GM18909 (cell line): ENCODE measurements around the gene BTBD8.

ENCODE experiments used
- ATAC-seq: cut with Tn5 transposase; IDR thresholded peaks from one replicate; pipeline ENCODE4 v1.9.1; 2021; ENCODE audit warnings: mild to moderate bottlenecking; ENCODE audit not compliant: unreplicated experiment, poor library complexity

BTBD8 gene

DNA sequence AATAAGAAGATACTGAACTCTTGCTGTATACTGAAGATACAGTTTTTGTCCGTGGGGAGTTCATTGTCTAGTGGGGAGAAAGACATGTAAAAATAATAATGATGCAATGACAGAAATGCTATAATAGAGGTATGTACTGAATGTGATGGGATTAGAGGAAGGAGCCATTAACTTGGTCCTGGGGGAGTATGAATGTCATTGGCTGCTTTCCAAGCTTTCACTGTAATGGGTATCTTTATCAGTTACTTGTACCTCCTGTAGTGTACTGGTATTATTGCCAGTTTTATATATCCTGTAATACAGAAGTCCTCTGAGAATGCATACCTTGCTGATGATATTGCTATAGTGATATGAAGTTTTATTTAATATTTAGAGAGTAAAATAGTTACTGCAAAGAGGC is 7.4 kb downstream of the BTBD8 start:
- no peak for ATAC-seq

GRCh38 chr1:92091625-92092024 is 11.5 kb downstream of the BTBD8 start:
- ATAC-seq, result no peak

DNA sequence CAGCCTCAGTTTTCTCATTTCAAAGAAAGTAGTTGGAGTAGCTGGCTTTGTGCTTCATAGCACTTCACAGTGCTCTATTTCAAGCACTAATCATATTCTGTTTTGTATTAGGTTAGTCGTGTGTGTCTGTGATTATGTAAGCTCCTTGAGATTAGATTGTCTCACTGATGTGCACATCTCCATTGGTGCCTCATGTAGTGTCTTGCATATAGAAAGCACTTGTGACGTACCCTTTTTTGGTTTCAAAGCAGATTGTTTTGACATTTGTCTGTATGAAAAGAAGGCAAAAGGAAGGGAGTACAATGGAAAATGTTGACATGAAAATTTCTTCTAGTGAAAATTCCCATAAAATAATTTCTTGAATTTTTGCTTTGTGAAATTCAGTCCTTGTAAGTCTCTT is 13.9 kb downstream of the BTBD8 start:
- ATAC-seq, result no peak

DNA sequence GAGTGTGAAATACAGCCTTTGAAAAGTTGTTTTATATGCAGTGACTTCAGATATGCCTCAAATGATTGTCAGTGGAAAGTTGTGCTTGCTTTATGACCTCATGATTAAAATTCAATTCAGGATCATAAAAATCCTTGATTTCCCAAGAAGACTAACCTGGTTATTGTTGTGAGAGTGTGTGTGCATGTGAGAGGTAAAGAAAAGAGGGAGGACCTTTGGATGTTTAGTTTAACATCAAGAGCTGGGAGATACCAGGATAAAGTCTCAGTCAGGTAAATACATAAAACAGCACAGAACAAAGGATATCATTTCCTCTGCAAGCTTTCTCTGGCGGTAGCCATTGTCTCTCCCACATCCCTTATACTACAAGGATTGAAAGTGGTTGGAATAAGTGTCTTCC is 14.4 kb downstream of the BTBD8 start:
- ATAC-seq, result no peak

- no peak for ATAC-seq
Observed at GRCh38 chr1:92095874-92096273, 15.7 kb downstream of the BTBD8 start.

GRCh38 chr1:92096317-92096716 is 16.2 kb downstream of the BTBD8 start:
- no peak for ATAC-seq

GRCh38 chr1:92105546-92106081 is 25.5 kb downstream of the BTBD8 start:
- no peak for ATAC-seq

DNA sequence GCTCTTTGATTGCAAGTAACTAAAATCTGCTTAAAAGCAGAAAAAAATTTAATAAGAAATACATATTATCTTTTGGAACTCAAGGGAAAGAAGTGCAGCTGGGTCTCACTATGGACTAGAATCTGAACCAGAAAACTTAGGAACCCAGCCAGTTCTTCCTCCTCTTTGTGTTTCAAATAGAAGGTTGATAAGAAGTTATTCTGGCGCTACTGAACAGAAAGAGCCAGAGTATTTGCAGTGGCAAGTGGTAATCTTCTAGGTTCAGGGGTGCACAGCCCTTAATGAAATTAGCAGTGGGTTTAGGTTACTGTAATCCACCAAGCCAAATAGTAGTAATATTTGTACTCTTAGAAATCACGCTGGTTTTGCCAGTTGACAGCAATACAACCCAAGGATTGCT is 28.5 kb downstream of the BTBD8 start:
- ATAC-seq, result no peak

GRCh38 chr1:92117526-92117925 is 37.4 kb downstream of the BTBD8 start:
- no peak for ATAC-seq

DNA sequence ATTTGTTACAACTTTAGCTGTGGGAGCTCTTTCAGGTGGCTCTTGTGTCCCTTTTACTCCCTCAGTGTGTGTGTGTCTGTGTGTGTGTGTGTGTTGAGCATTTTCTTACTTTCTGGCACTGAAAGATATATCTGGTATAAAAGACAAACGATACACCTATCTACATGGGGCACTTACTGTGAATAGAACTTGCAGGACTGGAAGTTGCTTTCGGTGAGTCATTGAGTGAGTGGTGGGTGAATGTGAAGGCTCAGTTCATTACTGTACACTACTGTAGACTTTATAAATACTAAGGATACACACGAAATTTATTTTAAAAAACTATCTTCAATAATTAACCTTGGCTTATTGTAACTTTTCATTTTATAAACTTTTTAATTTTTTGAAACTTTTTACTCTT is 38.7 kb downstream of the BTBD8 start:
- ATAC-seq, result no peak

DNA sequence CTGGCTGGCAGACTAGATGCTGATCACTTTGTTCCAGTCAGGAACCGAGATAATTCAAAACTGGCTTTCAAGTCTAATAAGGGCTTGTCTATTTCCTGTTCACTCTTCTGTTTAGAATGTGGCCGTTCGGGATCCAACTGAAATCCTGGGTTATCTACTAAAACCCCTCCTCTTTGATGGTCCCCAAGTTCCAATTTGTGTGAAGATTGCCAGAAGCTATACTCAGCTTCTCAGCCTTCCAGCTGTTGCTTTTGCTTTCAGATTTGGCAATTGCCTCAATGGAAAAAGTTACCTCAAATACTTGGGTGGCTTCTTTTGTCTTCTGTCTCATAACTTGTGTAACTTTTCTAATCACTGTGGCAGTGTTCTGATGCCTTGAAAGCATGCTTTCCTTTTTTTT is 43.7 kb downstream of the BTBD8 start:
- no peak for ATAC-seq

DNA sequence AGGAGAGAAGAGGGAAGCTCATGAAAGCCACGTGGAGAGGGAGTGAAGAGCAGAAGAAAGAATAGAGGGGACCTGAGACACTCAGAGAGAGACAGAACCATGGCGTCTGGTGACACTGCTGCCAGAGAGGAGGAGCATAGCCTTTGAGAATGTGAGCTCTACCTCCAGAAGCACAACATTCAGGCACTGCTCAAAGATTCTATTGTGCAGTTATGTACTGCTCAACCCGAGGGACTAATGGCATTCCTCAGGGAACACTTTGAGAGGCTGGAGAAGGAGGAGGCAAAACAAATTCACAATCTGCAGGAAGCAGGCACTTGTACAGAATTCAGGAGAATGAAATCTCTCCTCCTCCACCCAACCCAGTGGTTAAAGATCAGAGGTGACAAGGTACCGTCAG is 45.1 kb downstream of the BTBD8 start:
- no peak for ATAC-seq

DNA sequence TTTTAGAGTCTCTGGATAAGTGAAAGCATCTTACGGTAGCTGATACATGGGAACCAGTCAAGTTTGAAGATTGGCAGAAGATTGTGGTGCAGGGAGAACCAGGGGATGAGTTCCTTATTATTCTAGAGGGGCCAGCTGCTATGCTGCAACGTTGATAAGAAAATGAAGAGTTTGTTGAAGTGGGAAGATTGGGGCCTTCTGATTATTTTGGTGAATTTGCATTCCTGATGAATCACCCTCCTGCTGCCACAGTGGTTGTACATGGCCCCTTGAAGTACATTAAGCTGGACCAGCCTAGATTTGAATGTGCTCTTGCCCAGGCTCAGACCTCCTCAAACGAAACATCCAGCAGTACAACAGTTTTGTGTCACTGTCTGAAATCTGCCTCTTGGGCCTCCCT is 45.9 kb downstream of the BTBD8 start:
- no peak for ATAC-seq

DNA sequence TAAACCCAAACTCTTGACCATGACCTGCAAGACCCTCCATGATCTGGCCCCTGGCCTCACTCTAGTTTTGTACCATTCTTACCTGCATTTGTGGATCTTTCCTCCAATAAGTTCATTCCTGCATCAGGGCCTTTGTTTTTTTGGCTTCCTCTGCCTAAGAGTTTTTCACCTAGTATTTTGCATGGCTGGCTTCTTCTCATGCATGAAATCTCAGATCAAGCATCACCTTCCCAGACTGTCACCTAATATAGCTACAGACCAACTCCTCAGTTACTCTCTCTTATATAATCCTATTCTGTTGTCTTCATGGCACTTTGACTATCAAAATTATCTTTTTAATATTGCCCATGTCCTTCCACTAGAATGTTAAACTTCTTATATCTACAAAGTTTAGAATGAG is 54.2 kb downstream of the BTBD8 start:
- no peak for ATAC-seq

- no peak for ATAC-seq
Observed at GRCh38 chr1:92136341-92136740, 56.2 kb downstream of the BTBD8 start.

DNA sequence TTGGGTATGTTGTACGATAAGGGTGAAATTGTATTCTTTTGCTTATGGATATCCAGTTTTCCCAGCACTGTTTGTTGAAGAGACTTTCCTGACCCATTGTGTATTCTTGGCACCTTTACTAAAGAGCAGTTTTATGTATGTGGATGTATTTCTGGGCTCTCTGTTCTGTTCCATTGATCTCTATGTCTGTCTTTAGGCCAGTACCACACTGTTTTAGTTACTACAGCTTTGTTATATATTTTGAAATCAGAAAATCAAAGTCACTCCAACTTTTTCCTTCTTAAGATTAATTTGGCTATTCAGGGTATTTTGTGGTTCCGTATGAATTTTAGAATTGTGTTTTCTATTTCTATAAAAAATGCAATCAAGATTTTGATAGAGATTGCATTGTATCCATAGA is 74.8 kb downstream of the BTBD8 start:
- no peak for ATAC-seq

- ATAC-seq, result no peak
Observed at GRCh38 chr1:92159593-92159992, 79.4 kb downstream of the BTBD8 start.

GRCh38 chr1:92165389-92165788 is 85.2 kb downstream of the BTBD8 start:
- no peak for ATAC-seq

DNA sequence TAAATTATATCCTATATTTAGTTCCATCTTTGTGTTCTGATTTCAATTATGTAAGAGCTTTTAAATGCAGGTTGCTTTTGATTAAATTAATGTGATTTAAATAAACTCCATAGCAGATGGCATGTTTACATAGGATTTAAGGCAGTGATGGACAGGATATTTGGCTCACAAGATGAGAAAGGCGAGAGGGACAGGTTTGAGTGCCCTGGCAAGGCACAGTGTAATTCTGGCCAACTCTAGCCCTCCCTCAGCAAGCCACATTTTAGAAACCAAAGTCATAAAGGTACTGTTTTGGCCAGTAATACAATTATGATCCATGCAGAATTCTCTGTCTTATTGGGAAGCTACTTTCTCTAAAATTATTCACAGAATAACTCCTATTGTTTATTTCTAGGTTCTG is 87.0 kb downstream of the BTBD8 start:
- no peak for ATAC-seq

GRCh38 chr1:92168657-92169056 is 88.5 kb downstream of the BTBD8 start:
- ATAC-seq, result no peak

DNA sequence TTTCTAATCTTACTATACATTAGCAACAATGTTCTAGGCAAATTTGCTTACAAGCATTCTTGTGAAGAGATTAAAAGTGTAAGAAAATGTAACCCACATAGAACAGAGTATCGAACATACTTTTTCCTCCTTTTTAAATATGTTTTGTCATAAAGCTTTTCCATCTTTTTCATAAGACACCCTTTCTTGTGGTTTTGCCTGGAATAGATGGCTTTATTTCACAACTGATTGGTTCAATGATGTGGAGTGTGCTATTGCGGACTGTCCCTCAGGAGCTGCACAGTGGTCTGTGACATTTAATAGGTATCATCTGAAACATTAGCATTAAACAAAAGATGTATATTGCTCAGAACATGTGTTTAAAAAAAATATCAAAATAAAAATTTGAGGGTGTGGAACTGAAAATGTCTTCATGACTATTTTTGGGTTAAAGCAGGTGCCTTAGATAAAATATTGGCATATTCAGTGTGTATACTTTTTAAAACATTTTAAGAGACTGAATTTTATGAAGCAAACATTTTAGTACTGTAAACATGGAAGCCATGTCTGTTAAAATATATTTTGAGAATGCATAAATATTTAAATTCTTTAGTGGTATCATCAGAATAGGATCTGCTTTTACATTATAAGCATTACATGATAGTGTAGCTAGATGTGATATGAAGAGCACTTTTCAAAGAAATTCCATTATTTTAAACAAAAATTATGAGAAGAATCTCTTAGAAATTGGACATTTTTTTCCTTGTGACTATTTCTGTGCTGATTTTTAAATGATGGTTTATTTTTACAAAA is 89.3 kb downstream of the BTBD8 start:
- ATAC-seq, result no peak

DNA sequence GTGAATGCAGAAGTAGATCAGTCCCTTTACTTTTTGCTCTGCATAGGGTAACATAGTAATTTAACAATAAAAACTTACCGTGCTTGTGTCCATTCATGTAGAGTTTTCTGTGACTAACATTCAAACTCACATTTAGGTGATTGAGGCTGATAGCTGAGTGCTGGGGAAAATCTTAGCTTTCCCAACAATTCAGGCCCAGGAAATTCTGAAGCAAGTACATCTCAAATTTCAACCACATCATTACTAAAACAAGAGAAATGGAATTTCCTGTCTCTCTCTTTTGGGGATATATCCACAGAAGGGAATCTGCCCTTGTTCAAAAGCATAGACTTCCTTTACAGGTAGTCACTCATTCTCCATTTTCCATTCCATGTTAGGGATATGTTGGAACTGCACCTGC is 104.5 kb downstream of the BTBD8 start:
- no peak for ATAC-seq
